GM10248 (cell line): Measurements from ENCODE around the gene TUBB6.

ENCODE experiments used
- CTCF ChIA-PET: fragments of 300-600 bp; sonication (Branson Sonifier 250); formaldehyde crosslinking; extraction: SDS; loops from one replicate; lab custom pipeline; 2021; ENCODE audit warnings: antibody characterized with exemption; lab: Yijun Ruan, JAX
- POLR2A ChIA-PET: fragments of 350-650 bp; sonication (Branson Sonifier 250); formaldehyde crosslinking; extraction: SDS; loops from one replicate; lab custom pipeline; 2020; ENCODE audit warnings: antibody characterized with exemption; lab: Yijun Ruan, JAX
- DNase-seq: peaks from one replicate; pipeline ENCODE4 v3.0.0; 2012; ENCODE audit errors: extremely low spot score
- CTCF ChIP-seq: IDR thresholded peaks from 2 replicates; pipeline ENCODE4 v1.5.1; 2012; ENCODE audit warnings: mild to moderate bottlenecking, low read depth; ENCODE audit errors: extremely low read depth, missing control alignments, control extremely low read depth

TUBB6 gene

GRCh38 chr18:12315911-12316310 lies 7.9 kb downstream of the TUBB6 start:
- TF ChIP-seq CTCF: no peak
- ChIA-PET CTCF (interaction anchor here (1.0 to 8.0 kb wide), 3 partner anchors 9 to 61 kb away, joined by 3 to 81 read pairs (median 3); partner anchors contain the start of gene AFG3L2), POLR2A (no interaction called here)
- no peak for DNase-seq

GRCh38 chr18:12317664-12318333 lies 9.8 kb downstream of the TUBB6 start:
- TF ChIP-seq CTCF: no peak
- no peak for DNase-seq
- POLR2A ChIA-PET: interaction anchor here (0.5 to 0.8 kb wide), 4 partner anchors 9 to 123 kb away, joined by 3 to 5 read pairs (median 3); partner anchors contain the start of gene AFG3L2
- CTCF ChIA-PET: interaction anchor here (0.7 to 8.0 kb wide), 9 partner anchors 9 to 1737 kb away, joined by 3 to 81 read pairs (median 3); no protein-coding TSS in a partner anchor

- no peak for DNase-seq
- POLR2A ChIA-PET: interaction anchor here (0.7 to 0.8 kb wide), 4 partner anchors 9 to 59 kb away, joined by 3 read pairs; partner anchors contain the start of gene AFG3L2
- TF ChIP-seq CTCF: no peak
- CTCF ChIA-PET: interaction anchor here (0.8 to 8.0 kb wide), 7 partner anchors 9 to 387 kb away, joined by 3 to 81 read pairs (median 3); no protein-coding TSS in a partner anchor
These were observed 10.3 kb downstream of the TUBB6 start for GRCh38 chr18:12318334-12318697.

GRCh38 chr18:12318857-12319256 lies 10.8 kb downstream of the TUBB6 start:
- no peak for DNase-seq
- CTCF ChIA-PET: interaction anchor here (1.2 to 8.0 kb wide), 3 partner anchors 9 to 30 kb away, joined by 3 to 81 read pairs (median 7); no protein-coding TSS in a partner anchor
- POLR2A ChIA-PET: interaction anchor here (0.8 kb wide), 1 partner anchor 9 kb away, joined by 3 read pairs; no protein-coding TSS in a partner anchor
- TF ChIP-seq CTCF: no peak

GRCh38 chr18:12321333-12321732 lies 13.3 kb downstream of the TUBB6 start:
- POLR2A ChIA-PET: no interaction called here

More at GRCh38 chr18:12321333-12321732, 13.3 kb downstream of the TUBB6 start:
- CTCF ChIA-PET: interaction anchor here (1.1 kb wide), 1 partner anchor 11 kb away, joined by 3 read pairs; no protein-coding TSS in a partner anchor
- TF ChIP-seq CTCF: no peak
- DNase-seq: no peak
